Measurements from ENCODE around the gene LRIF1.
"Not testable (repeated sequence)": the region's sequence is repeated elsewhere in the genome, so short reads cannot be mapped to it uniquely, and the experiment has no call there.

Gene LRIF1

DNA sequence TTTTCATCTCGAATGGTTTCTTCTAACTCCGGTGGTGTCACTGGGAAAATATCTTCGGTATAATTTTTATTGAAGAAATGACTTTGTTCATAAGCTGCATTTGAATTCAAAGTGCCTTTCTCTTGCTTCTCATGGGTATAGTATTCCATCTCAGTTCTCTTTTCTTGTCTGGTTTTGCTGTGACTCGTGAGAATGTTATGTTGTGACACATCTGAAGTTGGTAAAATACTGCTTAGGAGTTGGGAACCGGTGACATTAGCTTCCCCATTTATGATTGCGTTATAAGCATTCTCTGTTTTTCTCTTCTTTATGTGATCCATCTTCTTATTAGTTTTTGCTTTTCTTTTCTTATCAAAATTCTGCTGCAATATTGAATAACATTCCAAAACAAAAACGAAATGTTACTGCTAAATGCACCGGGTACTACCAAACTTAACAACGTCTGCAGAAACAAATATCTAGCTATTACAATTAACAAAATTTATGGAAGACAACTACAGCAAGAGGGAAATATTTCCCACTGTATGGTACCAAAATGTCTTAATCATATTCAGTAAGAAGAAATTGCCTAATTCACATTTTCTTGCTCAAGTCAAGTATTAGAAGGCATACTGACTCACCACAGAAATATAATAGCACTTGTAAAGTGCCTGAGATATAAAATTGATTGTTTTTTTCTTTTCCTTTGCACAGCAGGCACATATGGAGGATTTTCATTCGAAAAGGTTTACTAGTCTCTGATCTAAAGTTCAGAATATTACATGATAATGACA, 15.5 kb downstream of the LRIF1 start:
- peak; percentile 27 for DNase-seq

DNA sequence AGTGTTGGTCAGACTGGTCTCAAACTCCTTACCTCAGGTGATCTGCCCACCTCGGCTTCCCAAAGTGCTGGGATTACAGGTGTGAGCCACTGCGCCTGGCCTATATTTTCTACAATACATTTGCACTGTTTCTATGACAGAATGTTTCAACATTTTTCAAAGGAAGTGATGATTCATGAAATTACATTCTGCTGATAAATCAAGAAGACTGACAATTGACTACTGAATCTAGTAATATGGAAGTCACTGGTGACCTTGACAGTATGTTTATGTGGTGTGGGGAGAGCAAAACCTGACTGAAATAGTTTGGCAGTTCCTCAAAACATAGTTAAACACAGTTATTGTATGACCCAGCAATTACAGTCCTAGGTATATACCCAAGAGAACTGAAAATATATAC, 18.1 kb downstream of the LRIF1 start:
- DNase-seq: no peak

DNA sequence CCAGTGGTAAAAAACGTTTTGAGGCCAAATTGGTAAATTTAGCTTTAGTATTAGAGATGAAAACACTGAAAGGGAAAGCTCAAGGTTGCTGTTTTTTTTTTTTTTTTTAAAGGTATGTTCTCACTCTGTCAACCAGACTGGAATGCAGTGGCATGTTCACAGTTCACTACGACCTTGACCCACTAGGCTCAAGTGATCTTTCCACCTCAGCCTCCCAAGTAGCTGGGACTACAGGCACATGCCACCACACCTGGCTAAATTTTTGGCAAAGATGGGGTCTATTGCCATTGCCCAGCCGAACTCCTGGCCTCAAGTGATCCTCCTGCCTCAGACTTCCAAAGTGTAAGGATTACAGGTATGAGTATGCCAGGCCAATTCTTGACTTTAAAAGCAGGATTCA, 18.9 kb downstream of the LRIF1 start:
- DNase-seq: no peak

DNA sequence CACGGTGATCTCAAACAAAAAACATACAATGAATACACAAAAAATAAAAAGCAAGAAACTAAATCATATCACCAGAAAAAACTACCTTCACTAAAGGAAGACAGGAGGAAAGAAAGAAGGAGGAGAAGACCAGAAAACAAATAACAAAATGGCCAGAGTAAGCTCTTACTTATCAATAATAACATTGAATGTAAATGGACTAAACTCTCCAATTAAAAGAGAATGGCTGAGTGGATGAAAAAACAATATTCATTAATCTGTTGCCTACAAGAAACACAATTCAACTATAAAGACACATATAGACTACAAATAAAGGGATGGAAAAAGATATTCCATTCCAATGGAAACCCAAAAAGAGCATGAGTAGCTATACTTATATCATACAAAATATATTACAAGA, 27.2 kb downstream of the LRIF1 start:
- no peak for DNase-seq

DNA sequence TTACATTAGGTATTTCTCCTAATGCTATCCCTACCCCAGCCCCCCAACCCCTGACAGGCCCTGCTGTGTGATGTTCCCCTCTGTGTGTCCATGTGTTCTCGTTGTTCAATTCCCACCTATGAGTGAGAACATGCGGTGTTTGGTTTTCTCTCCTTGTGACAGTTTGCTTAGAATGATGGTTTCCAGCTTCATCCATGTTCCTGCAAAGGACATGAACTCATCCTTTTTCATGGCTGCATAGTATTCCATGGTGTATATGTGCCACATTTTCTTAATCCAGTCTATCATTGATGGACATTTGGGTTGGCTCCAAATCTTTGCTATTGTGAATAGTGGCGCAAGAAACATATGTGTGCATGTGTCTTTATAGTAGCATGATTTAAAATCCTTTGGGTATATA, 32.6 kb downstream of the LRIF1 start:
- not testable (repeated sequence) for DNase-seq

DNA sequence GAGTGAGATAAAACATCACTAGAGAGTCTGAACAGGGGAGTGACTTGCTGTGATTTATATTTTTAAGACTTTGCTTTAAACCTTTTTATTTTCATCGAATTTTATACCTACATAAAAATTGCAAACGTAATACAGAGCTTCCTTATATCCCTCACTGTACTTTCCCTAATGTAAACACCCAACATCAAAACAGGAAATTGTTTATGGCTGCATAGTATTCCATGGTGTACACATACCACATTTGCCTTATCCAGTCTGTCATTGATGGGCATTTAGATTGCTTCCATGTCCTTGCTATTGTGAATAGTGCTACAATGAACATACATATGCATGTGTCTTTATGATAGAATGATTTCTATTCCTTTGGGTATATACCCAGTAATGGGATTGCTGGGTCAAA, 34.8 kb downstream of the LRIF1 start:
- DNase-seq: no peak

DNA sequence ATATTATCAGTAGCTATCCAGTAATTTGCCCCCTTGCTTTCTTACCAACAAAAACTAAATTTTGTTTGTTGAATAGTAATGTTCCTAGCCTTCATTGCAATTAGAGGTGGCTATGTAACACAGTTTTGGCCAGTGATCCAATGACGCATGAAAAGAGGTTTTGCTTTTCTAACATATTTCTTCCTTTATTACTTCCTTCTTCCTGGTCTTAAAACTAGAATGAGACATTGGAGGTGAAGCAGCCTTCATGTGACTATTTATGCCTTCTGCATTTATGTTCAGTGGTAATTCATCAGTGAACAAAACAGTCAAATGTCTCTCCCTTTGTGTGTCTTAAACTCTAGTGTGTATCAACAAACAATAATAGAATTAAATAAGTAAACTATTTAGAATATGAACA, 35.5 kb downstream of the LRIF1 start:
- no peak for DNase-seq

DNA sequence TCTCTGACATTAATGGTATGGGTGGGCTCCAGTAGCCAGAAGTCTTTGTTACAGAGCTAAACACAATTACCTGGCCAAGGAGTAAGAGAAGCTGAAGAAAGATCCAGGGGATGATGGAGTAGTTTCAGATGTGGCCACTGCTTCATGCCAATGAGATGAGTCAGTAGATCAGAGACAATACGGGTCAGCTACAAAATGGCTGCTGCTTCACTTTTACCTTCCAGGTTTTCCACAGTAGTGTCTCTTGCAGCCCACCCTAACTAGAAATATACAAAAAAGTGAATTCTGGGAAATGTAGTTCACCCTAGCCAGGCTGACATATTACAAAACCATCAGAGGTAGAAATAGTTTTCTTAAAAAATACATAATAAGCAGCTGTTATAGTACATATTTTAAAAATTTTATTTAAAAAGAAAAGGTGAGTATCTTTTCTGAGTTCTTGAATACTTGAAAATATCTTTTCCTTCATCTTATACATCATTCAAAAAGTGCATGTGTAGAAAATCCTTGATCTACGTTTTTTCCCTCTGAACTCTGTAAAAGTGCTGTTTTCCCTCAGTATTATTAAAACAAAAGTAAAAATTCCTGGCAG, 36.1 kb downstream of the LRIF1 start:
- DNase-seq: no peak

DNA sequence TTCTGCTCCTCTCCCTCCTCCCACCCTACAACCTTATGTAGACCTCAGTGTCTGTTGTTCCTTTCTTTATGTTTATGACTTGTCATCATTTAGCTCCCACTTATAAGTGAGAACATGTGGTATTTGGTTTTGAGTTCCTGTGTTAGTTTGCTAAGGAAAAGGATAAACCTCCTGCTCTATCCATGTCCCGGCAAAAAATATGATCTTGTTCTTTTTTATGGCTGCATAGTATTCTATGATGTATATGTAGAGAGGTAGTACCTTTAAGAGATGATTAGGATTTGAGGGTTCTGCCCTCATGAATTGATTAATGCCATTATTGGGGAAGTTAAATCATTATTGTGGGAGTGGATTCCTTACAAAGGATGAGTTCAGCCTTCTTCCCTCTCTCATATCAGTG, 41.8 kb downstream of the LRIF1 start:
- DNase-seq: no peak

DNA sequence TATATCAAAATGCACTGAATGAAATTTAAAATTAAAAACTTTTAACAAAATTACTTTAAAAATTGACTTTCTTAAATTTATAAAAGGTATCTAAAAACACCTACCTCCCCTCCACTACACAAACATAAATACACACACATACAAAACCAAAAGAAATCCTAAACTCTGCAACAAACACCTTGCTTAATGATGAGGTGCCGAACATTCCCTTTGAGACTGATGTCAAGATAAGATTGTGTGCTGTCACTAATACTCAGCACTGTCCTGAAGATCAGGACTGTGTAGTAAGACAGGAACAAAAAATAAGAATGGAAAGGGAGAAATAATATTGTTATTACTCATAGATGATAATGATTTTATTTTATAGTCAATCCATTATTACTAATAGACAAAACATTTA, 45.7 kb downstream of the LRIF1 start:
- DNase-seq: no peak

DNA sequence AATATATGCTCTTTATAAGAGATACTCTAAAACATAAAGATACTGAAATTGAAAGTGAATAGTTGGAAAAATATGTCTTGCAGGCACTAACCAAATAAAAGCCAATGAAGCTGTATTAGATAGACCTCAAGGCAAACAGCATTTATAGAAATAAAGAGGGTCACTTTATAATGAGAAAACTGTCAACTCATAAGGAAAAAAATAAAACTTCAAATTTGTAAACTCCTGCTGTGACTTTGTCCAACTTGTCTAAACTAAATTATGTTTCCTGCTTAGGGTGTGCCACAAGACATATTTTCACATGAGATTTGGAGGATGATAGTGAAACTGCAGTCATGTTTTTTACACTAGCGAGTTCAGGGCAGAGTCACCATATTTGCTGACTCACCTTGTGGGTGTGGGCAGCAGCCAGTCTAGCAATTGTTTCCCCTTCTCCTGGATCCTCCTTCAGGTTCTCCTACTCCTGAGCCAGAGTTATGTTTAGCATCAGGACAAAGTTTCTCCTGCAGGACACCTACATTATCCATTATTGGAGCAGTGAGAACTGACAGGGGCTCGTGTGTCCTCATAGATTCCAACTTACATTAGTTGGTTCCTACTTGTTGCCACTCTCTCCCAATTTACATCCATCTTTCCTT, 46.9 kb downstream of the LRIF1 start:
- DNase-seq: peak; percentile 89

DNA sequence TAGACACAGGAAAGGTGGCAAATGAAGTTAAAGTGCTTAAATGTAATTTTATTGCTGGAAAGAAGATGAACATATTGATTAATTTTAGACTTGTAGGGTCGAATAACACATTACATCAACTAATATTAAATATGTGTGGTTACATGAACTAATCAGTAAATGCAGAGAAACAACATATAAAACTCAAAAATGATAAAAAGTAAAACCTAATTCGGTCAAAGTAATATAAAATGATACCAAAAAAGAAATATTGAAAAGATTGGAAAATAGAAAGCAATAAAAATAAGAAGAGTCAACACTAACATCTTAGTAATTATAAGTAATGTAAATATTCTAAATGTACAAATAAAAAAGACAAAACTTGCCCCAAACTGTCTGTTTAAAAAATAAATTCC, 47.5 kb downstream of the LRIF1 start:
- no peak for DNase-seq

DNA sequence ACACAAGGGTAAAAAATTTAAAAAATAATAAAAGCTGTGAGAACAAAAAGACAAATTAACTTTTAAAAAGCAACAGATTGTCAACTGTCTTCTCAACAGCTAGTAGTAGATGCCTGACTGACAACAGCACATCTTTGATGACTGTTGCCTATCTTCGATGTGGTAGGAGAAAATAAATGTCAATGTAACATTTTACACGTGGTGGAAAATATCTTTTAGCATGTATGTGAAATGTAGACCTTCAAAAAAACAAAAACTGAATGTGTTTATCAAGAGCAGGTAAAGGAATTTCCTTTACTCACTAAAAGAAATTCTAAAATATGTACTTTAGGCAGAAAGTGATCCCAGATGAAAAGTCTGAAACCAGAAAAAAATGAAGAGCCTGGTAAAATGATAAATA, 47.9 kb downstream of the LRIF1 start:
- DNase-seq: no peak

DNA sequence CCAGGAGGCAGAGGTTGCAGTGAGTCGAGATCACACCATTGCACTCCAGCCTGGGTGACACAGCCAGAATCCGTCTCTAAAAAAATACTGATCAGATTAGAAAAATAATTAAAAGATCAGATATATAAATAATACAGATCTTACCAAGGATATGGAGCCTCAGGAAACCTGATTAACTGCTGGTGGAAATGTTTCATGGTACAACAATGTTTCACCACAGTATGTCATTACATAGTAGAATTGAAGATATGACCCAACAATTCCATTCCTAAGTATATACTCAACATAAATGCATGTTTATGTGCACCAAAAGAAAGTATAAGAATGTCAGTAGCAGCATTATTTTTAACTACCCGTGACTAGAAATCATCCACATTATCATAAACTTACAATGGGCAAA, 49.0 kb downstream of the LRIF1 start:
- no peak for DNase-seq

DNA sequence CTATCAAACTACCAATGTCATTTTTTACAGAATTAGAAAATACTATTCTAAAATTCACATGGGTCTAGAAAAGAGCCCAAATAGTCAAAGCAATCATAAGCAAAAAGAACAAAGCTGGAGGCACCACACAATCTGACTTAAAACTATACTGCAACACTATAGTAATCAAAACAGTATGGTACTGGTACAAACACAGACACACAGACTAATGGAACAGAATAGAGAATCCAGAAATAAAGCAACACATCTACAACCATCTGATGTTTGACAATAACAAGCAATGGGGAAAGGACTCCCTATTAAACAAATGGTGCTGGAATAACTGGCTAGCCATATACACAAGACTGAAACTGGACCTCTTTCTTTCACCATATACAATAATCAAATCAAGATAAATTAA, 50.9 kb downstream of the LRIF1 start:
- DNase-seq: no peak

DNA sequence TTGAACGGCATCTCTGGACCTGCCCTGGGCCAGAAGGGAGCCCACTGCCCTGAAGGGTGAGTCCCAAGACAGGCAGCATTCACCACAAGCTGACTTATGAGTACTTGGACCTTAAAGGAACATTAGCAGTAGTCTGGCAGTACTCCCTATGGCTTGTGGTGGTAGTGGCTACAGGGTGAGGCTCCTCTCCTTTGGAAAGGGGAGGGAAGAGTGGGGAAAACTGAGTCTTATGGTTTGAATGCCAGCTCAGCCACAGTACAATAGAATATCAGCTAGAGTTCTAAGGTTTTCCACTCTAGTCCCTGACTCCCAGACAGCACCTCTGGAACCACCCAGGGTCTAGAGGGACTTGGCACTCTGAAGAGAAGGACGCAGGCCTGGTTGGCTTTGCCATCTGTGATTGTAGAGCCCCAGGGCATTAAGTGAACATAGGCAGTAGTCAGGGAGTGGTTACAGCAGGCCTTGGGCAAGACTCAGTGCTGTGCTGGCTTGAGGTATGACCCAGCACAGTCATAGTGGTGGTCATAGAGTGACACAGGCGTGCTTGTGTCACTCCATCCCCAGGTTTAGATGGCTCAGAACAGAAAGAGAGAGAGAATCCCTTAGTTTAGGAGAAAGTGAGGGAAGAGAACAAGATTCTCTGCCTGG, 59.7 kb downstream of the LRIF1 start:
- DNase-seq: no peak

DNA sequence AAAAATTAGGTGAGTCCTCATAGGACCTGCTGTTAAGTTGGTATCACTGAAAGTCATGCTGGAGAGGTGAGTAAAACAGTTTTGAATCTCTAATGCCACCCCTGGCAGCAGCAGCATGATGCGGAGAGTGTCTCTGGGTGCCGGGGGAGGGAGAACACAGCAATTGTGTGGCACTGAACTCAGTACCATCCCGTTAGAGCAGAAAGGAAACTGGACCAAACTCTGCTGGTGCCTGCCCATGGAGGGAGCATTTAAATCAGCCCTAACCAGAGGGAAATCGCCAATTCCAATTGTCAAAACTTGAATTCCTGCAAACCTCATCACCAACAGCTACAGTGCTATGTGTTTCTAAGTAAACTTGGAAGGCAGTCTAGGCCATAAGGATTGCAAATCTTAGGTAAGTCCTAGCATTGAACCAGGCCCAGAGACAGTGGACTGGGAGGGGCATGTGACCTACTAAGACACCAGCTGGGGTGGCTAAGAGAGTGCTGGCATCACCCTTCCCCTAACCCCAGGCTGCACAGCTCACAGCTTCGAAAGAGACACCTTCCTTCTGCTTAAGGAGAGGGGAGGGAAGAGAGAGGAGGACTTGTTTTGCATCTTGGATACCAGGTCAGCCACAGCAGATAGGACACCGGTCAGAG, 60.8 kb downstream of the LRIF1 start:
- no peak for DNase-seq

DNA sequence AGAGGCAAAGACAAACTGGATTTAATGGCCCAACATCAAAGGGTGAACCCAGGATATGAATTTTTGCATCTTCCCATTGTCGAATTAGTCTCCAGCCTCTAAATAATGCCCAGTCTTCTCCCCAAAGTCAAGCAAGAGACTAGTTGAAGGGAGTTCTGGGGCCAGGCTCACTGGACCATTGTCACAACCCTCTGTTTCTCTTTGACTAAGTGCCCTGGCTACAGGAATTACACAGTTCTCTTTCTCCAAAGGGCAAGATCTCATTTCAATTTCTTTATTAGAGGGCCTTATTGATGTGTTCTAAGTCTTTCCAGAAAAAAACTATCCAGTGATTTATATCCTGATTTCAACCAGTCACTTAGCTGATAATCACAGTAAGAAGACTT, 64.3 kb downstream of the LRIF1 start:
- no peak for DNase-seq

DNA sequence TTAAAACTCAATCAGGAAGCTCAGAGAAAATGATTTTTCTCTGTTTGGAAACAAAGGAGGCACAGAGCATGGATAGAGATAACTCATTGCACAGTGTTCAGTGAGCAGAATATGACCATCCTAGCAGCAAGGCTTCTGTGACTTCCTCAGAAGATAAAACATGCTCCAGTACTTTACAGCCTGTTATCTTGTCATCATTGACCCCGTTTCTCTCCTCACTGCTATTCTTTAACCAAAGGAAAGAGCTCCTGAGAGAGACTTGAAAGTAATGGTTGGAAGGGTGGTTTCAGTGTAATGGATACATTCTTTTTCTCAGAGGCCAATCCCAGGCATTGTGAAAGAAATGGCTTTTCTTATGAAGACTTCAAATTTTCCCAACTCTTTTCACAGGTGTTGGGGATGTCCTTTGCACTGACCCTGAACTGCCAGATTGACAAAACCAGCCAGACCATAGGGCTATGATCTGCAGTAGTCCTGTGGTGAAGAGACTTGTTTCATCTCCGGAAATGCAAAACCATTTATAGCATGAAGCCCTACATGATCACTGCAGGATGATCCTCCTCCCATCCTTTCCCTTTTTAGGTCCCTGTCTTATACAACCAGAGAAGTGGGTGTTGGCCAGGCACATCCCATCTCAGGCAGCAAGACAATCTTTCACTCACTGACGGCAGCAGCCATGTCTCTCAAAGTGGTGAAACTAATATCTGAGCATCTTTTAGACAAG, 64.8 kb downstream of the LRIF1 start:
- no peak for DNase-seq

DNA sequence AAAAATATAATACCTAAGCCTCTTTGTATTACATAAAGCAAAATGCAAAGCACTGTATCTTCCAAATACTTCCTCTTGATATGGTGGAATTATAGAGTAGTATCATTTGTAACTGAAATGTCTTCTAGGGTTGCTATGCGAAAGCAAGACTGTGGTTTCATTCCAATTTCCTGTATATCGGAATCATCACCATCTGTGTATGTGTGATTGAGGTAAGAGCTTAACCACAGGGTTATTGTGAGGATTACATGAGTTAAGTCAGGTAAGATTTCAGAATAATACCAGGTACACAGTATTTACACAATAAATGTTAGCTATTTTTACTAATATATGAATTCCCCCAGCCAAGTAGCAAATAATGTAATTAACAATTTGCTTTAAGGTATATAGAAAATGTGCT, 66.0 kb downstream of the LRIF1 start:
- DNase-seq: peak; percentile 38

Data from hematopoietic multipotent progenitor cell treated with erythropoietin and hydrocortisone succinate and interleukin-3 and kit ligand, for 4 days (in vitro differentiated cells).